CD4-positive, alpha-beta T cell treated with Interleukin-21 for 1 hour (primary cell): ENCODE measurements around the gene MS4A18.
A peak's percentile ranks its signal among the peaks of the same experiment; 100 is the strongest.

Source experiments
- DNase-seq: peaks from one replicate; pipeline ENCODE4 v3.0.0-alpha.2; 2020

The MS4A18 gene

GRCh38 chr11:60768202-60768601, 43.7 kb downstream of the MS4A18 start:
- DNase-seq, result no peak

- no peak for DNase-seq
Observed at GRCh38 chr11:60769273-60769672, 44.8 kb downstream of the MS4A18 start.

- no peak for DNase-seq
Observed at GRCh38 chr11:60769811-60770210, 45.3 kb downstream of the MS4A18 start.

- no peak for DNase-seq
Observed at GRCh38 chr11:60771146-60771545, 46.6 kb downstream of the MS4A18 start.

GRCh38 chr11:60771879-60772525, 47.5 kb downstream of the MS4A18 start:
- no peak for DNase-seq

- no peak for DNase-seq
Observed at GRCh38 chr11:60772666-60773065, 48.1 kb downstream of the MS4A18 start.

GRCh38 chr11:60774726-60775125, 50.2 kb downstream of the MS4A18 start:
- no peak for DNase-seq

GRCh38 chr11:60775420-60775961, 51.0 kb downstream of the MS4A18 start:
- peak; percentile 80 for DNase-seq

- no peak for DNase-seq
Observed at GRCh38 chr11:60776167-60776566, 51.6 kb downstream of the MS4A18 start.

- no peak for DNase-seq
Observed at GRCh38 chr11:60777106-60777505, 52.6 kb downstream of the MS4A18 start.

- no peak for DNase-seq
Observed at GRCh38 chr11:60777572-60777971, 53.1 kb downstream of the MS4A18 start.

- no peak for DNase-seq
Observed at GRCh38 chr11:60780065-60780464, 55.5 kb downstream of the MS4A18 start.

- DNase-seq, result no peak
Observed at GRCh38 chr11:60780774-60781173, 56.3 kb downstream of the MS4A18 start.

- DNase-seq, result no peak
Observed at GRCh38 chr11:60781286-60781980, 56.9 kb downstream of the MS4A18 start.

GRCh38 chr11:60781981-60782316, 57.4 kb downstream of the MS4A18 start:
- DNase-seq, result no peak

GRCh38 chr11:60782393-60783140, 58.0 kb downstream of the MS4A18 start:
- no peak for DNase-seq

GRCh38 chr11:60783141-60783484, 58.6 kb downstream of the MS4A18 start:
- DNase-seq, result no peak

GRCh38 chr11:60783911-60784310, 59.4 kb downstream of the MS4A18 start:
- DNase-seq, result no peak

- no peak for DNase-seq
Observed at GRCh38 chr11:60785136-60785535, 60.6 kb downstream of the MS4A18 start, which contains the start of gene MS4A10. Gene MS4A10 (plus strand): TSS chr11:60785333. CDS start chr11:60790336, 5,003 bp downstream.

- DNase-seq, result no peak
Observed at GRCh38 chr11:60785806-60786361, 61.4 kb downstream of the MS4A18 start.

GRCh38 chr11:60786811-60787567, 62.5 kb downstream of the MS4A18 start:
- no peak for DNase-seq

GRCh38 chr11:60788401-60789125, 64.0 kb downstream of the MS4A18 start:
- no peak for DNase-seq
